Measurements from ENCODE around the gene RMND1. TPM values are rescaled to one million over a fixed set of nuclear protein-coding genes. Genes with fewer than 3 reads are reported as not detected.

RMND1 gene
- total RNA-seq, 2 experiments from 2014 or later: 6.5 to 7.5 TPM

- no peaks in the 10 kb centered on the region for H3K9me3 Mint-ChIP-seq
- H3K27ac ChIP-seq (ENCODE audit: low read depth in 1 of 2, low read length in 2 of 2): no peak overlapping the region
- no peak overlapping the region for H3K4me3 ChIP-seq (ENCODE audit: low read length)
- no peak overlapping the region for H3K4me3 Mint-ChIP-seq
- no peaks in the 10 kb centered on the region for H3K27me3 ChIP-seq (ENCODE audit: control insufficient read depth in 1 of 2, insufficient read depth in 2 of 2, low read length in 2 of 2)
- peaks cover 10% of the 10 kb centered on the region for H3K4me1 Mint-ChIP-seq (ENCODE audit: low read depth)
- DNase-seq: no peak
- no peaks in the 10 kb centered on the region for H3K4me1 ChIP-seq (ENCODE audit: insufficient read depth, low read length)
- H3K9me3 ChIP-seq (ENCODE audit: control insufficient read depth in 1 of 2, insufficient read depth in 1 of 2, low read length in 2 of 2): no peaks in the 10 kb centered on the region
- H3K27me3 Mint-ChIP-seq: no peaks in the 10 kb centered on the region
- H3K27ac Mint-ChIP-seq: no peak overlapping the region
- peaks cover 67% of the 10 kb centered on the region for H3K36me3 Mint-ChIP-seq (ENCODE audit: low read depth)
- CTCF ChIA-PET: interaction anchor here (1.5 kb wide), 1 partner anchor 19 kb away, joined by 3 read pairs; the partner anchor contains the start of gene RMND1
- POLR2A ChIA-PET: no interaction called here
- TF ChIP-seq CTCF (IDR thresholded peaks at IDR 0.05): no peak
- no peak for ATAC-seq (ENCODE audit: poor library complexity)
- intact Hi-C loops (cut with DNase I, micrococcal nuclease): loop anchor here in 1 of 2 experiments (5.0 kb wide), 1 partner anchor 35 kb away; no protein-coding TSS in a partner anchor
- peaks cover 40% of the 10 kb centered on the region for H3K36me3 ChIP-seq (ENCODE audit: insufficient read depth, low read length)
These were observed 19.3 kb downstream of the RMND1 start for GRCh38 chr6:151432651-151433050.

- H3K9me3 Mint-ChIP-seq: no peaks in the 10 kb centered on the region
- no peak overlapping the region for H3K27ac Mint-ChIP-seq
- H3K36me3 ChIP-seq (ENCODE audit: insufficient read depth, low read length): peaks cover 47% of the 10 kb centered on the region
- DNase-seq (no peak), ATAC-seq (ENCODE audit: poor library complexity) (no peak)
- no peak for TF ChIP-seq CTCF (IDR thresholded peaks at IDR 0.05)
- no peaks in the 10 kb centered on the region for H3K4me1 ChIP-seq (ENCODE audit: insufficient read depth, low read length)
- H3K9me3 ChIP-seq (ENCODE audit: control insufficient read depth in 1 of 2, insufficient read depth in 1 of 2, low read length in 2 of 2): no peaks in the 10 kb centered on the region
- no peak overlapping the region for H3K27ac ChIP-seq (ENCODE audit: low read depth in 1 of 2, low read length in 2 of 2)
- no peaks in the 10 kb centered on the region for H3K4me1 Mint-ChIP-seq (ENCODE audit: low read depth)
- no peaks in the 10 kb centered on the region for H3K27me3 ChIP-seq (ENCODE audit: control insufficient read depth in 1 of 2, insufficient read depth in 2 of 2, low read length in 2 of 2)
- intact Hi-C loops (cut with DNase I, micrococcal nuclease): loop anchor here in 1 of 2 experiments (5.0 kb wide), 1 partner anchor 34 kb away; no protein-coding TSS in a partner anchor
- H3K36me3 Mint-ChIP-seq (ENCODE audit: low read depth): peaks cover 67% of the 10 kb centered on the region
- H3K27me3 Mint-ChIP-seq: no peaks in the 10 kb centered on the region
- no peak overlapping the region for H3K4me3 ChIP-seq (ENCODE audit: low read length)
- no peak overlapping the region for H3K4me3 Mint-ChIP-seq
- POLR2A ChIA-PET: no interaction called here
- CTCF ChIA-PET: interaction anchor here (1.1 kb wide), 1 partner anchor 25 kb away, joined by 3 read pairs; no protein-coding TSS in a partner anchor
These were observed 20.6 kb downstream of the RMND1 start for GRCh38 chr6:151431337-151431736.

GRCh38 chr6:151430886-151431285, 21.0 kb downstream of the RMND1 start:
- ChIA-PET CTCF (interaction anchor here (1.0 kb wide), 1 partner anchor 25 kb away, joined by 5 read pairs; no protein-coding TSS in a partner anchor), POLR2A (no interaction called here)
- H3K36me3 ChIP-seq (ENCODE audit: insufficient read depth, low read length): peaks cover 48% of the 10 kb centered on the region

More at GRCh38 chr6:151430886-151431285, 21.0 kb downstream of the RMND1 start:
- Histone ChIP-seq H3K4me3 (ENCODE audit: low read length) (no peak overlapping the region), H3K27me3 (ENCODE audit: control insufficient read depth in 1 of 2, insufficient read depth in 2 of 2, low read length in 2 of 2) (no peaks in the 10 kb centered on the region), H3K9me3 (ENCODE audit: control insufficient read depth in 1 of 2, insufficient read depth in 1 of 2, low read length in 2 of 2) (no peaks in the 10 kb centered on the region), H3K4me1 (ENCODE audit: insufficient read depth, low read length) (no peaks in the 10 kb centered on the region), H3K27ac (ENCODE audit: low read depth in 1 of 2, low read length in 2 of 2) (no peak overlapping the region)
- H3K4me3 Mint-ChIP-seq: no peak overlapping the region
- no peaks in the 10 kb centered on the region for H3K9me3 Mint-ChIP-seq
- no peaks in the 10 kb centered on the region for H3K4me1 Mint-ChIP-seq (ENCODE audit: low read depth)
- H3K27ac Mint-ChIP-seq: no peak overlapping the region
- intact Hi-C loops (cut with DNase I, micrococcal nuclease): loop anchor here in 1 of 2 experiments (5.0 kb wide), 1 partner anchor 34 kb away; no protein-coding TSS in a partner anchor
- no peak for DNase-seq
- no peak for TF ChIP-seq CTCF (IDR thresholded peaks at IDR 0.05)
- H3K27me3 Mint-ChIP-seq: no peaks in the 10 kb centered on the region
- H3K36me3 Mint-ChIP-seq (ENCODE audit: low read depth): peaks cover 67% of the 10 kb centered on the region
- ATAC-seq (ENCODE audit: poor library complexity): no peak
